HG02798 (cell line): ENCODE data around the gene FGF11.

Experiments used
- ATAC-seq: cut with Tn5 transposase; IDR thresholded peaks from one replicate; pipeline ENCODE4 v1.9.1; 2021; ENCODE audit warnings: mild to moderate bottlenecking; ENCODE audit not compliant: unreplicated experiment, poor library complexity

FGF11 gene

GRCh38 chr17:7407485-7408251, 31.6 kb upstream of the FGF11 start, which contains the start of gene NLGN2:
TSS of gene NLGN2 (plus strand) at chr17:7407845. CDS start at chr17:7408256, 411 bp downstream.
- ATAC-seq = no peak

DNA sequence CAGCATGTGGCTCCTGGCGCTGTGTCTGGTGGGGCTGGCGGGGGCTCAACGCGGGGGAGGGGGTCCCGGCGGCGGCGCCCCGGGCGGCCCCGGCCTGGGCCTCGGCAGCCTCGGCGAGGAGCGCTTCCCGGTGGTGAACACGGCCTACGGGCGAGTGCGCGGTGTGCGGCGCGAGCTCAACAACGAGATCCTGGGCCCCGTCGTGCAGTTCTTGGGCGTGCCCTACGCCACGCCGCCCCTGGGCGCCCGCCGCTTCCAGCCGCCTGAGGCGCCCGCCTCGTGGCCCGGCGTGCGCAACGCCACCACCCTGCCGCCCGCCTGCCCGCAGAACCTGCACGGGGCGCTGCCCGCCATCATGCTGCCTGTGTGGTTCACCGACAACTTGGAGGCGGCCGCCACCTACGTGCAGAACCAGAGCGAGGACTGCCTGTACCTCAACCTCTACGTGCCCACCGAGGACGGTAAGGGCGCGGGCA, 31.0 kb upstream of the FGF11 start:
- ATAC-seq = no peak

GRCh38 chr17:7408863-7409262, 30.4 kb upstream of the FGF11 start:
- ATAC-seq = no peak

GRCh38 chr17:7409716-7410115, 29.6 kb upstream of the FGF11 start:
- no peak for ATAC-seq

GRCh38 chr17:7410634-7411426, 28.5 kb upstream of the FGF11 start:
- no peak for ATAC-seq

GRCh38 chr17:7411427-7411750, 27.9 kb upstream of the FGF11 start:
- no peak for ATAC-seq

- ATAC-seq = no peak
Measured at GRCh38 chr17:7413346-7413985, 25.8 kb upstream of the FGF11 start.

DNA sequence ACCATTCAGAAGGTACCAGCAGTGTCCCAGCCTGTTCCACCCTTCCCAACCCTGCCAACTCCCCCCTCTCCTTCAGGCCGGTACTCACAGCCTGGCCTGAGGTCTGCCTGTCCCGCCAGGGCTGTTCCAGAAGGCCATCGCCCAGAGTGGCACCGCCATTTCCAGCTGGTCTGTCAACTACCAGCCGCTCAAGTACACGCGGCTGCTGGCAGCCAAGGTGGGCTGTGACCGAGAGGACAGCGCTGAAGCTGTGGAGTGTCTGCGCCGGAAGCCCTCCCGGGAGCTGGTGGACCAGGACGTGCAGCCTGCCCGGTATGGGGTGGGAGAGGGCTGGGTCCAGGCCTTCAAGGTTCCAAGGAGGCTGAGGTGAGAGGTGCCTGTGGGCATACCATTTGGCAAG, 24.5 kb upstream of the FGF11 start:
- no peak for ATAC-seq

DNA sequence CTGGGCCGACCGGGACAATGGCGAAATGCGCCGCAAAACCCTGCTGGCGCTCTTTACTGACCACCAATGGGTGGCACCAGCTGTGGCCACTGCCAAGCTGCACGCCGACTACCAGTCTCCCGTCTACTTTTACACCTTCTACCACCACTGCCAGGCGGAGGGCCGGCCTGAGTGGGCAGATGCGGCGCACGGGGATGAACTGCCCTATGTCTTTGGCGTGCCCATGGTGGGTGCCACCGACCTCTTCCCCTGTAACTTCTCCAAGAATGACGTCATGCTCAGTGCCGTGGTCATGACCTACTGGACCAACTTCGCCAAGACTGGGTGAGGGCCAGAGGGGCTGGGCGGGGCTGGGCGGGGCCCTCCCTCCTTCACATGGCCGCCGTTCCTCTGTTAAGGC, 23.5 kb upstream of the FGF11 start:
- ATAC-seq = no peak

DNA sequence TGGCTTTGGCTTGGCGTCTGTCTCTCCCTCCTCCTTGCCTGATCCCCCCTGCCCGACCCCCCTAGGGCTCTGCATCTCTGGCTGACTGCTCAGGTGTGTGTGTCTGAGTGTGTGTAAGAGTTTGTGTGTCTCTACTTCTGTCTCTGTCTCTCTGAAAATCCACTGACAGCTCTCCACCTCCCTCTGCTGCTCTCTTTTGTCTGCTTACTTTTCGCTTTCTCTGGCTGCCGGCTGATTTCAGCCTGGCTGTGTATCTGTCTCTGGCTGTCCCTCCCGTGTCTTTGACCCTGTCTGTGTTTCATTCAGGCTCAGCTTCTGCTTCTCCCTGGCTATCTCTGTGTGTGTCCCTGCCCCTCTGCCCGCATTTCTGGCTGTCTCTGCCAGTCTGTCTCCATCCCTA, 23.0 kb upstream of the FGF11 start:
- ATAC-seq = no peak

GRCh38 chr17:7417056-7417655, 22.2 kb upstream of the FGF11 start:
- no peak for ATAC-seq

GRCh38 chr17:7418472-7419152, 20.7 kb upstream of the FGF11 start:
- ATAC-seq = no peak

- no peak for ATAC-seq
Measured at GRCh38 chr17:7419819-7420610, 19.3 kb upstream of the FGF11 start, which contains the start of gene SPEM1. TSS of gene SPEM1 (plus strand) at chr17:7420324. CDS start at chr17:7420385, 61 bp downstream.

- no peak for ATAC-seq
Measured at GRCh38 chr17:7421186-7421585, 18.1 kb upstream of the FGF11 start.

DNA sequence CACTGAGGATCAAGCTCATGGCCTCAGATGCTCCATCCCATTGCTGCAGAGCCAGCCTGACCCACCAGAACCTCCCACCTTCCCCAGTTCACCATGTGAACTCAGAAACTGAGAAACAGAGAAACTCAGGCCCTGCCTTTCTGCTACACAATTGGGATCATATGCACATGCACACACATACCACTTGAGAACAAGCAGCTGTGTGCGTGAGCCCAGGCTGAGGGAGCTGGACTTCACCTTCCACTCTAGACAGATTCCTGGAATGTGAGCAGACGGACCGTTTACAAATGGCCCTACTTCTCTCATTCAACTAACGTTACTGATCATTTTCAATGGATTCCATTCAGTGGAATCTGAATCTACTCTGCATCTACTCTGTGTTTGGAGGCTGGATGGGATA, 15.6 kb upstream of the FGF11 start:
- ATAC-seq = no peak

GRCh38 chr17:7425316-7425715, 14.0 kb upstream of the FGF11 start, which contains the start of gene SPEM2:
TSS of gene SPEM2 (plus strand) at chr17:7425616. CDS start at chr17:7425689, 73 bp downstream.
- no peak for ATAC-seq

DNA sequence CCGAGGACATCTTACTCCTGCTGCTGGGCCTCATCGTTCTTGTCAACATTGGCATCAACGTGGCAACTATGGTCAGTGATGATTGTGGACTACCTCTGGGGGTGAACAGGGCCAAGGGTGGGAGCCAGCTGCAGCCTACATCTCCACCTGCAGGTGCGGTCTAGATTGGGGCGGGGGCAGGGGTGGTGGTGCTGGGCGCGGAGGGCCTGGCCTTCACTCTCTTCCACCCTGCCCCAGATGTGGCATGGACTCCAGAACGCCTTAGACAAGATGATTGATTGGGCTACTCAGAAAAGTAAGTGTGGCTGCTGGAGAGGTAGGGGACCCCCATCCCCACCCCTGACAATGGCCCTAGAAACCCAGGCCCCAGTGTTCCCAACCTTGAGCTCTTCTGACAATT, 13.6 kb upstream of the FGF11 start:
- no peak for ATAC-seq

DNA sequence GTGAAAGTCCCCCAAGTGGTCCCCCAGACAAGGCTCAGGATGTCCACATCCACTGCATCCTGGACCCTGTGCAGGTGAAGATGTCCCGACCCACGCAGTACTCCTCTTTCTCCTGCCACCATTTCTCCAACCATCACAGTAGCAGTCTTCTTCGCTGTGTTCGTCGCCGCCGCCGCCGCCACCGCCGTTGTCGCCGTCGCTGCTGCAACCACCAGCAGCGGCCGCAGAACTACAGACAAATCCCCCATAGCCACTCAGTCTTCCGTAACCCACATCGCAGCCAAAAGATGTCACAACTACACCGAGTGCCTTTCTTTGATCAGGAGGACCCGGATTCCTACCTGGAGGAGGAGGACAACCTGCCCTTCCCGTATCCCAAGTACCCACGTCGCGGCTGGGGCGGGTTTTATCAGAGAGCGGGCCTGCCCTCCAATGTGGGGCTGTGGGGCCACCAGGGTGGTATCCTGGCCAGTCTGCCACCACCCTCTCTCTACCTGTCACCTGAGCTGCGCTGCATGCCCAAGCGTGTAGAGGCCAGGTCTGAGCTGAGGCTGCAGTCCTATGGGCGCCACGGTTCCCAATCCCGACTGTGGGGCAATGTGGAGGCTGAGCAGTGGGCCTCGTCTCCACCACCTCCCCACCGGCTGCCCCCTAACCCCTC, 13.0 kb upstream of the FGF11 start:
- no peak for ATAC-seq
